ENCODE data around the gene A1BG. TPM values are rescaled to one million over a fixed set of nuclear protein-coding genes. Genes with fewer than 3 reads are reported as not detected.

The A1BG gene
- total and polyA plus RNA-seq, 4 donors, result 521 to 2,157 (median 1,029) TPM

- no peak for DNase-seq (ENCODE audit: low spot score)
- Histone ChIP-seq H3K36me3 (ENCODE audit: control insufficient read depth in 4 of 4, insufficient read depth in 3 of 4, low read depth in 1 of 4, low read length in 3 of 4) (peaks cover 5 to 34% (median 20%) of the 10 kb centered on the region in 4 donors), H3K27ac (ENCODE audit: low read depth in 1 of 2, low read length in 2 of 2) (peak overlapping the region in 1 of 2 donors; percentile 50), H3K4me1 (ENCODE audit: control insufficient read depth in 4 of 4, insufficient read depth in 4 of 4, low read length in 3 of 4) (peaks cover 4 to 16% (median 15%) of the 10 kb centered on the region in 4 donors), H3K4me3 (ENCODE audit: low read depth in 1 of 3, low read length in 3 of 3) (peak overlapping the region; percentile 52 to 78 (median 67)), H3K9ac (ENCODE audit: low read depth in 1 of 2, low read length in 2 of 2) (peak overlapping the region; percentile 15 to 63), H3K9me3 (ENCODE audit: control insufficient read depth in 4 of 4, low read length in 3 of 4) (peaks cover 5 to 18% (median 11%) of the 10 kb centered on the region in 4 donors), H3K27me3 (ENCODE audit: control insufficient read depth in 4 of 4, insufficient read depth in 4 of 4, low read length in 3 of 4) (no peaks in the 10 kb centered on the region)
- 24% methylated on average over 7 of the region's 7 CpGs for WGBS
- TF ChIP-seq REST (IDR thresholded peaks at IDR 0.05), result no peak
- TF ChIP-seq EGR1 (IDR thresholded peaks at IDR 0.05; ENCODE audit: low read depth in 2 of 2), result no peak
- TF ChIP-seq NR2F2 (IDR thresholded peaks at IDR 0.05), result no peak
- TF ChIP-seq MAX (IDR thresholded peaks at IDR 0.05), result no peak
- no peak for TF ChIP-seq JUND (IDR thresholded peaks at IDR 0.05)
- TF ChIP-seq, protein P1, sequence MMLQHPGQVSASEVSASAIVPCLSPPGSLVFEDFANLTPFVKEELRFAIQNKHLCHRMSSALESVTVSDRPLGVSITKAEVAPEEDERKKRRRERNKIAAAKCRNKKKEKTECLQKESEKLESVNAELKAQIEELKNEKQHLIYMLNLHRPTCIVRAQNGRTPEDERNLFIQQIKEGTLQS (IDR thresholded peaks at IDR 0.05), result no peak
- TF ChIP-seq GABPA (IDR thresholded peaks at IDR 0.05 in 1 of 2, conservative IDR thresholded peaks at IDR 0.05 in 1 of 2), result no peak
- TF ChIP-seq TAF1 (conservative IDR thresholded peaks at IDR 0.05), result no peak
- TF ChIP-seq RAD21 (IDR thresholded peaks at IDR 0.05), result no peak
- no peak for TF ChIP-seq FOXA1 (IDR thresholded peaks at IDR 0.05)
- no peak for TF ChIP-seq ZBTB33 (IDR thresholded peaks at IDR 0.05)
- TF ChIP-seq YY1 (IDR thresholded peaks at IDR 0.05), result no peak
- no peak for TF ChIP-seq FOXA2 (IDR thresholded peaks at IDR 0.05)
- TF ChIP-seq, protein P2, sequence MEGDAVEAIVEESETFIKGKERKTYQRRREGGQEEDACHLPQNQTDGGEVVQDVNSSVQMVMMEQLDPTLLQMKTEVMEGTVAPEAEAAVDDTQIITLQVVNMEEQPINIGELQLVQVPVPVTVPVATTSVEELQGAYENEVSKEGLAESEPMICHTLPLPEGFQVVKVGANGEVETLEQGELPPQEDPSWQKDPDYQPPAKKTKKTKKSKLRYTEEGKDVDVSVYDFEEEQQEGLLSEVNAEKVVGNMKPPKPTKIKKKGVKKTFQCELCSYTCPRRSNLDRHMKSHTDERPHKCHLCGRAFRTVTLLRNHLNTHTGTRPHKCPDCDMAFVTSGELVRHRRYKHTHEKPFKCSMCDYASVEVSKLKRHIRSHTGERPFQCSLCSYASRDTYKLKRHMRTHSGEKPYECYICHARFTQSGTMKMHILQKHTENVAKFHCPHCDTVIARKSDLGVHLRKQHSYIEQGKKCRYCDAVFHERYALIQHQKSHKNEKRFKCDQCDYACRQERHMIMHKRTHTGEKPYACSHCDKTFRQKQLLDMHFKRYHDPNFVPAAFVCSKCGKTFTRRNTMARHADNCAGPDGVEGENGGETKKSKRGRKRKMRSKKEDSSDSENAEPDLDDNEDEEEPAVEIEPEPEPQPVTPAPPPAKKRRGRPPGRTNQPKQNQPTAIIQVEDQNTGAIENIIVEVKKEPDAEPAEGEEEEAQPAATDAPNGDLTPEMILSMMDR (IDR thresholded peaks at IDR 0.05; ENCODE audit: low read depth, low read length, missing input control), result no peak
- TF ChIP-seq RXRA (IDR thresholded peaks at IDR 0.05), result no peak
- no peak for TF ChIP-seq HNF4A (conservative IDR thresholded peaks at IDR 0.05)
- no peak for TF ChIP-seq SP1 (IDR thresholded peaks at IDR 0.05)
- no peak for TF ChIP-seq HNF4G (IDR thresholded peaks at IDR 0.05)
Measured at GRCh38 chr19:58304748-58305064, 48.6 kb downstream of the A1BG start.

All from liver (tissue), 9 donors.